Fibroblast of mammary gland (primary cell): ENCODE data around the gene RNF212.

ENCODE experiments used
- DNase-seq: peaks from one replicate; pipeline ENCODE4 v3.0.0-alpha.2; 2010; ENCODE audit warnings: low read depth
- H3K4me3 ChIP-seq: 2 replicates; pipeline ENCODE4 v1.5.1; 2011; ENCODE audit warnings: low read depth, mild to moderate bottlenecking, low read length, moderate library complexity; ENCODE audit not compliant: control insufficient read depth
- TF ChIP-seq, protein P1 (sequence below): conservative IDR thresholded peaks from 2 replicates; pipeline ENCODE4 v1.5.1; 2011; ENCODE audit warnings: low read depth, low read length, inconsistent platforms; ENCODE audit not compliant: control insufficient read depth, insufficient read depth

The RNF212 gene

GRCh38 chr4:1026115-1026514 is 87.2 kb downstream of the RNF212 start:
- DNase-seq, result no peak
- TF ChIP-seq, protein P1, sequence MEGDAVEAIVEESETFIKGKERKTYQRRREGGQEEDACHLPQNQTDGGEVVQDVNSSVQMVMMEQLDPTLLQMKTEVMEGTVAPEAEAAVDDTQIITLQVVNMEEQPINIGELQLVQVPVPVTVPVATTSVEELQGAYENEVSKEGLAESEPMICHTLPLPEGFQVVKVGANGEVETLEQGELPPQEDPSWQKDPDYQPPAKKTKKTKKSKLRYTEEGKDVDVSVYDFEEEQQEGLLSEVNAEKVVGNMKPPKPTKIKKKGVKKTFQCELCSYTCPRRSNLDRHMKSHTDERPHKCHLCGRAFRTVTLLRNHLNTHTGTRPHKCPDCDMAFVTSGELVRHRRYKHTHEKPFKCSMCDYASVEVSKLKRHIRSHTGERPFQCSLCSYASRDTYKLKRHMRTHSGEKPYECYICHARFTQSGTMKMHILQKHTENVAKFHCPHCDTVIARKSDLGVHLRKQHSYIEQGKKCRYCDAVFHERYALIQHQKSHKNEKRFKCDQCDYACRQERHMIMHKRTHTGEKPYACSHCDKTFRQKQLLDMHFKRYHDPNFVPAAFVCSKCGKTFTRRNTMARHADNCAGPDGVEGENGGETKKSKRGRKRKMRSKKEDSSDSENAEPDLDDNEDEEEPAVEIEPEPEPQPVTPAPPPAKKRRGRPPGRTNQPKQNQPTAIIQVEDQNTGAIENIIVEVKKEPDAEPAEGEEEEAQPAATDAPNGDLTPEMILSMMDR, result no peak
- H3K4me3 ChIP-seq, result no peak overlapping the region

- no peak for DNase-seq
- no peak overlapping the region for H3K4me3 ChIP-seq
- TF ChIP-seq, protein P1, result no peak
Measured at GRCh38 chr4:1024882-1025545, 88.3 kb downstream of the RNF212 start.

DNA sequence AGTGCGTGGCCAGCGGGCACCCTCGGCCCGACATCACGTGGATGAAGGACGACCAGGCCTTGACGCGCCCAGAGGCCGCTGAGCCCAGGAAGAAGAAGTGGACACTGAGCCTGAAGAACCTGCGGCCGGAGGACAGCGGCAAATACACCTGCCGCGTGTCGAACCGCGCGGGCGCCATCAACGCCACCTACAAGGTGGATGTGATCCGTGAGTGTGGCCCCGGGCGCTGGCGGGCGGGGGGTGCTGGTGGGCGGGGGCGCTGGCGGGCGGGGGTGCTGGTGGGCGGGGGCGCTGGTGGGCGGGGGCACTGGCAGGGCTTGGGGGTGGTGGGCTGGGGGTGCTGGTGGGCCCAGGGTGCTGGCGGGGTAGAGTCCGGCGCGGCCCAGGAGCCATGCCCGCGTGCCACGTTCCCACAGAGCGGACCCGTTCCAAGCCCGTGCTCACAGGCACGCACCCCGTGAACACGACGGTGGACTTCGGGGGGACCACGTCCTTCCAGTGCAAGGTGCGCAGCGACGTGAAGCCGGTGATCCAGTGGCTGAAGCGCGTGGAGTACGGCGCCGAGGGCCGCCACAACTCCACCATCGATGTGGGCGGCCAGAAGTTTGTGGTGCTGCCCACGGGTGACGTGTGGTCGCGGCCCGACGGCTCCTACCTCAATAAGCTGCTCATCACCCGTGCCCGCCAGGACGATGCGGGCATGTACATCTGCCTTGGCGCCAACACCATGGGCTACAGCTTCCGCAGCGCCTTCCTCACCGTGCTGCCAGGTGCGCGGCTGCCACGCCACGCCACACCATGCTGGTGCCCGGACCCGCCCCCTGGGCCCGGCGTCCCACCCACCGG is 89.2 kb downstream of the RNF212 start:
- H3K4me3 ChIP-seq, result no peak overlapping the region
- TF ChIP-seq, protein P1, result no peak

GRCh38 chr4:1023075-1023640 is 90.2 kb downstream of the RNF212 start:
- TF ChIP-seq, protein P1, result no peak
- no peak for DNase-seq
- no peak overlapping the region for H3K4me3 ChIP-seq

More for the DNA sequence above, 89.2 kb downstream of the RNF212 start:
- DNase-seq, result no peak

GRCh38 chr4:1022739-1023066 is 90.7 kb downstream of the RNF212 start:
- TF ChIP-seq, protein P1, result no peak
- no peak overlapping the region for H3K4me3 ChIP-seq
- DNase-seq, result no peak

- no peak for DNase-seq
- TF ChIP-seq, protein P1, result no peak
- H3K4me3 ChIP-seq, result no peak overlapping the region
Measured at GRCh38 chr4:1022051-1022738, 91.2 kb downstream of the RNF212 start.
